Dedifferentiated amniotic fluid mesenchymal stem cell (primary cell): ENCODE measurements around the gene TAS2R43.
"Not testable (repeated sequence)": the region's sequence is repeated elsewhere in the genome, so short reads cannot be mapped to it uniquely, and the experiment has no call there.

Experiments
- DNase-seq: peaks from one replicate; pipeline ENCODE4 v3.0.0-alpha.2; 2016; ENCODE audit errors: extremely low spot score

Gene TAS2R43

DNA sequence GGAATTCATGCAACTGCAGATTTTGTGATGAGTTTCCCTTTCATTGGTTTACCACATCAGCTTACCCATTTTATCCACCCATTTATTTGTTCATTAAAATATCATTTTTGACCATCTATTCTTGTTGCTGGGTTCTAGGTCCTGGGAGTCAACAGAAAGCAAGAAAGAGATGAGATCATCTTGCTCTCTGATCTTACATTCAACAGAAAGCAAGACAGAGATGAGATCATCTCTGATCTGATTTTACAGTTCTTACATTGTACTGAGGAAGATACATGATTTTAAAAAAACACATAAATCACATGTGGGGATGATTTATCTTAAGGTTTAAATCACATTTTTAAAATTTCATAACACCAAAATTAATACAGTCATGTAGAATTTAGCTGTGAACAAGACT, 32.3 kb downstream of the TAS2R43 start:
- DNase-seq, result no peak

DNA sequence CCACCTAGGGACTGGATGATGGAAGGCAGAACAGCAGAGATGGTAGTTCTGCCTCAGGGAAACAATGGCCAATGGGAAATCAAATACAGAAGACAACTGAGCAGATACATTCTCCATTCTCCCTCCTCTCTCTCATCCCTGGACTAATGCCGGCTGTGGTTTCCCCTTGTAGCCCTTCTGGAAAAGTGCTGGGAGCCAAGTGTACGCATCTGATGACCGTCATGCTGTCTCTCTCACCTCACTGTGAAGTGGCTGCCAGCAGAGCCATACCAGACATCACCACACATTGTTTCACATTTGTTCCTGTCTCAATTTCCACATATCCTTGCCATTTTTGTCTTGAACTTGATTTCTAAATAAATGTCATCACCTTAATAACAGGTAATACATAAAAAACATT, 33.1 kb downstream of the TAS2R43 start:
- DNase-seq, result no peak

DNA sequence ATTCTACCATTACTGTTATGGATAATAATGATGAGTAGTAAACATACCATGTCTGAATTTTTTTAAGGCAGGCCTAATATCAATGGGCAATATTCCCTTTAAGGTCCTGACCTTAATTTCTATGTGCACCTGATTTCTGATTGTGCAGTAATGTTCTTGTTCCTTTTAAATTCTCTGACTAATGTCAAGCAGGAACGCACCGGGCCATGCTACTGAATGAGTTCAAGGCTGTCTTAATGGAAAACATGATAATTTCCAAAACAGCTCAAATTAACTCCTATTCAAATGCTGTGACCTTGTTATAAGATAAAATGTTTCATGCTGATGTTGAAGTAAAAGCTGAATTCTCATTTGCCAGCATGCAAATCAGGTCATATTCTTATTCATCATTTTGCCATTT, 36.8 kb downstream of the TAS2R43 start:
- DNase-seq, result no peak

DNA sequence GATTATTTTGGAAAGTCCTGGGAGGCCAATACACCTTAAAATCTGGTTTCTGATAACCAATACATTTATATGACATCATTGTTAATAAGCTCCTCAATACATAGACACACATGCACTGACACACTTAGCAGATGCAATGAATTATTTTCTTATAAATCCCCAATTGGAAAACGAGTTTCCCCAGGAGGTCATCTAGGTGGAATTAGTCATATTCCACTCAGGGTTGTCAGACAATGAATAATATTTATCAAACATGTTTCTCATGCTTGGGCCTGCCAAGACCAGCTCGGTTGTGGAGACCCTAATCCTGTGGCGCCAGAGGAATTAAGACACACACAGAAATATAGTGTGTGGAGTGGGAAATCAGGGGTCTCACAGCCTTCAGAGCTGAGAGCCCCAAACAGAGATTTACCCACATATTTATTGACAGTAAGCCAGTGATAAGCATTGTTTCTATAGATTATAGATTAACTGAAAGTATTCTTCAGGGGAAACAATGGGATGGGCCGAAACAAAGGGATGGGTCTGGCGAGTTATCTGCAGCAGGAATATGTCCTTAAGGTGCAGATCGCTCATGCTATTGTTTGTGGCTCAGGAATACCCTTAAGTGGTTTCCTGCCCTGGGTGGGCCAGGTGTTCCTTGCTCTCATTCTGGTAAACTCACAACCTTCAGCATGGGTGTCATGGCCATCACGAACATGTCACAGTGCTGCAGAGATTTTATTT, 42.1 kb downstream of the TAS2R43 start:
- not testable (repeated sequence) for DNase-seq

DNA sequence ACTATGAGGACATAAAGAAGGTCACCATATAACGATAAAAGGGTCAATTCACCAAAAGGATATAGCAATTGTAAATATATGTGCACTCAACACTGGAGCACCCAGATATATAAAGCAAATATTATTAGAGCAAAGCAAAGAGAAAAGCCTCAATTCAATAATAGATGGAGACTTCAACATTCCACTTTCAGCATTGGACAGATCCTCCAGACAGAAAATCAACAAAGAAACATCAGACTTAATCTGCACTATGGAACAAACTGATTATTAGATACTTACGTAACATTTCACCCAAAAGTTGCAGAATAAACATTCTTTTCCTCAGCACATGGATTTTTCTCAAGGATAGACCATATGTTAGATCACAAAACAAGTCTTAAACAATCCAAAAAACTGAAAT, 50.7 kb downstream of the TAS2R43 start:
- not testable (repeated sequence) for DNase-seq
